Measurements from ENCODE around the gene SERPINB6. TPM values are rescaled to one million over a fixed set of nuclear protein-coding genes. Genes with fewer than 3 reads are reported as not detected.

Gene SERPINB6
- total and polyA plus RNA-seq, 9 of the 15 experiments (the other 6 are each of a cell fraction or from before 2014, with no cell fraction given), result 86.6 to 211 (median 143) TPM

DNA sequence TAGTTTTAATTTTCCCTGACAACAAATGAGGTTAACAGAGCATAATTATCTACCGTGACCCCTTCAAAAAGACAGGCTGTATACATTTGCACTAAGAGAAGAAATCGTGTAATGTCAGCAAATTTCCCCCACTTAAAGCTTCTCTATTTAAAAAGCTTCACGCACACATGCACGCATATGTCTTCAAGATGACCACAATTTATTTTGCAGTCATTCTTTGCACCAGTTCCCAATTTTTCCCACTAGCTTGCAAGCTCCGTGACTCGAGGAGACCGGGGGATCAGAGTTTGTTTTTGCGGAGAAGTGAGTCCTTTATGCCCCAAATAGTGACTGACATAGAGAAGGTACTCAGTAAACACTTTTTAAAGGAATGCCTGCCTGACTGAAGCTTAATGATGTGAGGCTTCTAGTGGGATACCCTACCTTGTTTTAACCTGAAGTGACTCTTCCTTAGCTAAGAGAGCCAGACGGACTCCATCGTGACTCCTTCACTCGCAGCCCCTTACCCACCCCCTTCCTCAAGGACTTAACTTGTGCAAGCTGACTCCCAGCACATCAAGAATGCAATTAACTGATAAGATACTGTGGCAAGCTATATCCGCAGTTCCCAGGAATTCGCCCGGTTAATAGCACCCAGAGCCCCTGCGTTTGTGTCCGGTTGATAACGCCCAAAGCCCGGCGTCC, 19.0 kb upstream of the SERPINB6 start:
- DNase-seq (ENCODE audit: extremely low read depth in 1 of 4, low spot score in 3 of 4), result peak; percentile 49 to 97 (median 60)
- in situ Hi-C loops (cut with MboI), result loop anchor here (10.0 kb wide), 2 partner anchors 134 to 264 kb away; partner anchors contain the start of gene PSMG4
- POLR2A ChIA-PET, result interaction anchor here (0.6 to 9.0 kb wide), 32 partner anchors 10 to 1033 kb away, joined by 3 to 95 read pairs (median 4); partner anchors contain the start of genes NQO2, RIPK1, SERPINB1 and SERPINB6
- no peak for TF ChIP-seq GTF2A2 (tag; IDR thresholded peaks at IDR 0.05)
- TF ChIP-seq BCL6 (CRISPR knock-in tag; IDR thresholded peaks at IDR 0.05), result peak; percentile 89
- TF ChIP-seq SAP30 (IDR thresholded peaks at IDR 0.05; ENCODE audit: borderline replicate concordance, insufficient read depth, low read depth, low read length, poor library complexity, severe bottlenecking), result peak; percentile 3
- TF ChIP-seq, protein P1, sequence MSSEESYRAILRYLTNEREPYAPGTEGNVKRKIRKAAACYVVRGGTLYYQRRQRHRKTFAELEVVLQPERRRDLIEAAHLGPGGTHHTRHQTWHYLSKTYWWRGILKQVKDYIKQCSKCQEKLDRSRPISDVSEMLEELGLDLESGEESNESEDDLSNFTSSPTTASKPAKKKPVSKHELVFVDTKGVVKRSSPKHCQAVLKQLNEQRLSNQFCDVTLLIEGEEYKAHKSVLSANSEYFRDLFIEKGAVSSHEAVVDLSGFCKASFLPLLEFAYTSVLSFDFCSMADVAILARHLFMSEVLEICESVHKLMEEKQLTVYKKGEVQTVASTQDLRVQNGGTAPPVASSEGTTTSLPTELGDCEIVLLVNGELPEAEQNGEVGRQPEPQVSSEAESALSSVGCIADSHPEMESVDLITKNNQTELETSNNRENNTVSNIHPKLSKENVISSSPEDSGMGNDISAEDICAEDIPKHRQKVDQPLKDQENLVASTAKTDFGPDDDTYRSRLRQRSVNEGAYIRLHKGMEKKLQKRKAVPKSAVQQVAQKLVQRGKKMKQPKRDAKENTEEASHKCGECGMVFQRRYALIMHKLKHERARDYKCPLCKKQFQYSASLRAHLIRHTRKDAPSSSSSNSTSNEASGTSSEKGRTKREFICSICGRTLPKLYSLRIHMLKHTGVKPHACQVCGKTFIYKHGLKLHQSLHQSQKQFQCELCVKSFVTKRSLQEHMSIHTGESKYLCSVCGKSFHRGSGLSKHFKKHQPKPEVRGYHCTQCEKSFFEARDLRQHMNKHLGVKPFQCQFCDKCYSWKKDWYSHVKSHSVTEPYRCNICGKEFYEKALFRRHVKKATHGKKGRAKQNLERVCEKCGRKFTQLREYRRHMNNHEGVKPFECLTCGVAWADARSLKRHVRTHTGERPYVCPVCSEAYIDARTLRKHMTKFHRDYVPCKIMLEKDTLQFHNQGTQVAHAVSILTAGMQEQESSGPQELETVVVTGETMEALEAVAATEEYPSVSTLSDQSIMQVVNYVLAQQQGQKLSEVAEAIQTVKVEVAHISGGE (CRISPR knock-in tag; IDR thresholded peaks at IDR 0.05), result peak in 1 of 3 experiments; percentile 77; a peak in 2 of 6 replicates
- TF ChIP-seq, protein P2, sequence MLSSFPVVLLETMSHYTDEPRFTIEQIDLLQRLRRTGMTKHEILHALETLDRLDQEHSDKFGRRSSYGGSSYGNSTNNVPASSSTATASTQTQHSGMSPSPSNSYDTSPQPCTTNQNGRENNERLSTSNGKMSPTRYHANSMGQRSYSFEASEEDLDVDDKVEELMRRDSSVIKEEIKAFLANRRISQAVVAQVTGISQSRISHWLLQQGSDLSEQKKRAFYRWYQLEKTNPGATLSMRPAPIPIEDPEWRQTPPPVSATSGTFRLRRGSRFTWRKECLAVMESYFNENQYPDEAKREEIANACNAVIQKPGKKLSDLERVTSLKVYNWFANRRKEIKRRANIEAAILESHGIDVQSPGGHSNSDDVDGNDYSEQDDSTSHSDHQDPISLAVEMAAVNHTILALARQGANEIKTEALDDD (IDR thresholded peaks at IDR 0.05), result peak; percentile 100
- TF ChIP-seq, protein P3, sequence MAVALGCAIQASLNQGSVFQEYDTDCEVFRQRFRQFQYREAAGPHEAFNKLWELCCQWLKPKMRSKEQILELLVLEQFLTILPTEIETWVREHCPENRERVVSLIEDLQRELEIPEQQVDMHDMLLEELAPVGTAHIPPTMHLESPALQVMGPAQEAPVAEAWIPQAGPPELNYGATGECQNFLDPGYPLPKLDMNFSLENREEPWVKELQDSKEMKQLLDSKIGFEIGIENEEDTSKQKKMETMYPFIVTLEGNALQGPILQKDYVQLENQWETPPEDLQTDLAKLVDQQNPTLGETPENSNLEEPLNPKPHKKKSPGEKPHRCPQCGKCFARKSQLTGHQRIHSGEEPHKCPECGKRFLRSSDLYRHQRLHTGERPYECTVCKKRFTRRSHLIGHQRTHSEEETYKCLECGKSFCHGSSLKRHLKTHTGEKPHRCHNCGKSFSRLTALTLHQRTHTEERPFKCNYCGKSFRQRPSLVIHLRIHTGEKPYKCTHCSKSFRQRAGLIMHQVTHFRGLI (CRISPR knock-in tag; IDR thresholded peaks at IDR 0.05), result no peak
- 0 out of 2 replicates have a peak, but pooled peaks have one; percentile 38 for TF ChIP-seq ZNF354B (CRISPR knock-in tag; IDR thresholded peaks at IDR 0.05)
- TF ChIP-seq, protein P4, sequence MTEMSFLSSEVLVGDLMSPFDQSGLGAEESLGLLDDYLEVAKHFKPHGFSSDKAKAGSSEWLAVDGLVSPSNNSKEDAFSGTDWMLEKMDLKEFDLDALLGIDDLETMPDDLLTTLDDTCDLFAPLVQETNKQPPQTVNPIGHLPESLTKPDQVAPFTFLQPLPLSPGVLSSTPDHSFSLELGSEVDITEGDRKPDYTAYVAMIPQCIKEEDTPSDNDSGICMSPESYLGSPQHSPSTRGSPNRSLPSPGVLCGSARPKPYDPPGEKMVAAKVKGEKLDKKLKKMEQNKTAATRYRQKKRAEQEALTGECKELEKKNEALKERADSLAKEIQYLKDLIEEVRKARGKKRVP (CRISPR knock-in tag; IDR thresholded peaks at IDR 0.05), result peak; percentile 70; the same call in 1 of the 2 replicates
- TF ChIP-seq SMARCE1 (IDR thresholded peaks at IDR 0.05), result peak; percentile 66
- peak; percentile 84; the same call in 1 of the 2 replicates for TF ChIP-seq POLR2AphosphoS5 (IDR thresholded peaks at IDR 0.05; ENCODE audit: control insufficient read depth, insufficient read depth, low read depth, low read length)
- TF ChIP-seq SPI1 (IDR thresholded peaks at IDR 0.05; ENCODE audit: borderline replicate concordance, low read depth, low read length), result peak; percentile 7; the same call in 1 of the 2 replicates
- 0 out of 2 replicates have a peak, but pooled peaks have one; percentile 34 for TF ChIP-seq ZNF75A (CRISPR knock-in tag; IDR thresholded peaks at IDR 0.05)

More for the DNA sequence above, 19.0 kb upstream of the SERPINB6 start:
- Histone ChIP-seq H3K9me1 (ENCODE audit: control insufficient read depth, insufficient read depth, low read length) (no peaks in the 10 kb centered on the region), H3K36me3 (ENCODE audit: control insufficient read depth, insufficient read depth, low read length) (peaks cover 9% of the 10 kb centered on the region; the same call in 1 of the 3 replicates), H2AFZ (ENCODE audit: low read depth, low read length) (peak overlapping the region; percentile 79), H3K4me3 (peak overlapping the region; percentile 71), H3K79me2 (ENCODE audit: control insufficient read depth, insufficient read depth, low read length) (peaks cover 28% of the 10 kb centered on the region), H3K4me1 (replicated peaks in 1 of 2; ENCODE audit: control insufficient read depth in 2 of 2, insufficient read depth in 2 of 2, low read length in 2 of 2) (peaks cover 50% of the 10 kb centered on the region in 2 experiments), H3K9me3 (replicated peaks; ENCODE audit: control insufficient read depth, insufficient read depth, low read depth, low read length) (no peaks in the 10 kb centered on the region; the same call in 1 of the 2 replicates), H3K4me2 (ENCODE audit: insufficient read depth, low read length) (peak overlapping the region; percentile 95), H3K27me3 (ENCODE audit: control insufficient read depth in 2 of 2, insufficient read depth in 2 of 2, low read length in 2 of 2) (no peaks in the 10 kb centered on the region), H3K9ac (ENCODE audit: insufficient read depth in 1 of 2, low read depth in 2 of 2, low read length in 2 of 2) (peak overlapping the region; percentile 94 to 97), H3K27ac (ENCODE audit: extremely low read depth, low read depth, low read length) (peak overlapping the region; percentile 99), H4K20me1 (replicated peaks; ENCODE audit: control insufficient read depth, insufficient read depth, low read length) (no peaks in the 10 kb centered on the region)
- CTCF ChIA-PET (ENCODE audit: low intra/inter-chr PET ratio), result interaction anchor here (2.8 to 3.5 kb wide), 3 partner anchors 37 to 199 kb away, joined by 21 to 39 read pairs (median 26); no protein-coding TSS in a partner anchor
- intact Hi-C loops (cut with micrococcal nuclease), result loop anchor here (10.0 kb wide), 1 partner anchor 264 kb away; the partner anchor contains the start of gene PSMG4
- ATAC-seq (peak; percentile 4), FAIRE-seq (peak; percentile 84)
- TSS peak; percentile 81 for BruUV-seq (replicated peaks)
- under 1% methylated on average over 19 of the region's 19 CpGs for WGBS (ENCODE audit: insufficient coverage, low coverage, missing lambda C conversion rate)

Data from K562 (cell line).